ENCODE measurements around the gene KLF18. TPM values are rescaled to one million over a fixed set of nuclear protein-coding genes. Genes with fewer than 3 reads are reported as not detected.

The KLF18 gene
- polyA plus RNA-seq, 3 donors from 2014 or later, result not detected

DNA sequence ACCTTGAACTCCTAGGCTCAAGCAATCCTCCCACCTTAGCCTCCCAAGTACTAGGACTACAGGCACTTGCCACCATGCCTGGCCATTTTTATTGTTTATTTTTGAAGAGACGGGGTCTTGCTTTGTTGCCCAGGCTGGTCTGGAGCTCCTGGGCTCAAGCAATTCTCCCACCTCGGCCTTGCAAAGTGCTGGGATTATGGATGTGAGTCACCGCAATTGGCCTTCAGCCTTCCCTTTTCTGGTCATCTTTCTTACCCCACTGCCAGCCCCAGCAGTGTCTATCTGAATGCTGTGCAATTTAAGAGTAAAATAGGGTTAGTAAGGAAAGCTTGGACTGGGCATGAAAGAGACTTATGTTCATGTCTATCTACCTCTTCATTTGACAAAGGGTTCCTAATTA is 28.9 kb downstream of the KLF18 start:
- DNase-seq, result no peak
- Mint-ChIP-seq H3K36me3 (no peaks in the 10 kb centered on the region), H3K4me1 (no peaks in the 10 kb centered on the region), H3K27ac (no peak overlapping the region), H3K4me3 (no peak overlapping the region), H3K9me3 (no peaks in the 10 kb centered on the region), H3K27me3 (ENCODE audit: low read depth in 3 of 3) (peaks cover 2 to 10% (median 5%) of the 10 kb centered on the region in 3 donors)

DNA sequence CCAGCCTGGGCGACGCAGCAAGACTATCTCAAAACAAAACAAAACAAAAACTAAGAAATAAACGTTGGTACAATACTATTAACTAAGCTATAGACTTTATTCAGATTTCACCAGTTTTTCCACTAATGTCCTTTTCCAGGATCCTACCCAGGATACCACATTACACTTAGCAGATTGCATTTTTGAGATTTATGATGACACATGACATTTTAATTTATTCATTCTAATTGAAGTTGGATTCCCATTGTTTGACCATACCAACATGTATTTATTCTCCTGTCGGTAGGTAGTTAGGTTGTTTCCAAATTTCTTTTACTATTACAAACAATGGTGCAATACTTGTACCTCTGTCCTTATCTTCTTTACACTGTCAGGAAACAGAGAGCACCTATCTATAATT is 29.6 kb downstream of the KLF18 start:
- Mint-ChIP-seq H3K9me3 (no peaks in the 10 kb centered on the region), H3K4me1 (no peaks in the 10 kb centered on the region), H3K4me3 (no peak overlapping the region), H3K36me3 (no peaks in the 10 kb centered on the region), H3K27ac (no peak overlapping the region), H3K27me3 (ENCODE audit: low read depth in 3 of 3) (peaks cover 3 to 10% (median 5%) of the 10 kb centered on the region in 3 donors)
- DNase-seq, result no peak

DNA sequence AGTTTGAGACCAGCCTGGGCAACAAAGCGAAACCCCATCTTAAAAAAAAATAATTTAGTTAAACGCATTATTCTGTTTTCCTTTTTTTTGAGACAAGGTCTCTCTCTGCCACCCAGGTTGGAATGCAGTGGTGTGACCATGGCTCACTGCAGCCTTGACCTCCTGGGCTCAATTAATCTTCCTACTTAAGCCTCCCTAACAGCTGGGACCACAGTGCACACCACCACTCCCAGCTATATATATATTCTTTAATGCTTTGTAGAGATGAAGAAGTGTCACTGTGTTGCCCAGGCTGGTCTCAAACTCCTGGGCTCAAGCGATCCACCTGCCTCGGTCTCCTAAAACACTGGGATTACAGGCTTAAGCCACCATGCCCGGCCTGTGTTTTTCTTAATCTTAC is 30.5 kb downstream of the KLF18 start:
- H3K36me3 Mint-ChIP-seq, result no peaks in the 10 kb centered on the region
- H3K27ac Mint-ChIP-seq, result no peak overlapping the region
- DNase-seq, result no peak
- H3K4me3 Mint-ChIP-seq, result no peak overlapping the region
- H3K27me3 Mint-ChIP-seq (ENCODE audit: low read depth in 3 of 3), result peaks cover 3 to 10% (median 7%) of the 10 kb centered on the region in 3 donors
- H3K9me3 Mint-ChIP-seq, result no peaks in the 10 kb centered on the region
- H3K4me1 Mint-ChIP-seq, result no peaks in the 10 kb centered on the region

DNA sequence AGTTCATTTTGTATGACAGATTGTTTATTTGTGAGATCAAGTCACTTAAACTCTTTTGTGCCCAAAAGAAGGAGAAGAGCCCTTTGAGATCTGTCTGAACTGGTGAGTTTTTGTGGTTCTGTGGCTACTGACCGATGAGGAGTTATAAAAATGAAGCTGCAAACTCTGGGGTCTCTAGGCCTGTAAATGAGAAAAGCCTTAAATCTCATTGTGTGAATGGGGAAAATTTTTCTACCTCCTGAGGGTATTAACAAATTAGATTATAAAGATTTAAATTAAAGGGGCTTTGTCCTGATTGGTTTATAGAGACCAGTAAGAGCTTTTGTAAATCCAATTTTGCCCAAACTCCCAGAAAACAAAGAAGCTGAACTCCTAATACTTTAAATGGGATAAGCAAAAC is 32.5 kb downstream of the KLF18 start:
- Mint-ChIP-seq H3K4me3 (no peak overlapping the region), H3K27me3 (ENCODE audit: low read depth in 3 of 3) (peaks cover 3 to 13% (median 9%) of the 10 kb centered on the region in 3 donors), H3K36me3 (no peaks in the 10 kb centered on the region), H3K4me1 (no peaks in the 10 kb centered on the region), H3K27ac (no peak overlapping the region), H3K9me3 (no peaks in the 10 kb centered on the region)
- no peak for DNase-seq

GRCh38 chr1:44108241-44108640 is 33.2 kb downstream of the KLF18 start:
- Mint-ChIP-seq H3K27ac (no peak overlapping the region), H3K4me1 (no peaks in the 10 kb centered on the region), H3K9me3 (no peaks in the 10 kb centered on the region), H3K36me3 (no peaks in the 10 kb centered on the region), H3K4me3 (no peak overlapping the region), H3K27me3 (ENCODE audit: low read depth in 3 of 3) (peaks cover 3 to 11% (median 8%) of the 10 kb centered on the region in 3 donors)
- no peak for DNase-seq

DNA sequence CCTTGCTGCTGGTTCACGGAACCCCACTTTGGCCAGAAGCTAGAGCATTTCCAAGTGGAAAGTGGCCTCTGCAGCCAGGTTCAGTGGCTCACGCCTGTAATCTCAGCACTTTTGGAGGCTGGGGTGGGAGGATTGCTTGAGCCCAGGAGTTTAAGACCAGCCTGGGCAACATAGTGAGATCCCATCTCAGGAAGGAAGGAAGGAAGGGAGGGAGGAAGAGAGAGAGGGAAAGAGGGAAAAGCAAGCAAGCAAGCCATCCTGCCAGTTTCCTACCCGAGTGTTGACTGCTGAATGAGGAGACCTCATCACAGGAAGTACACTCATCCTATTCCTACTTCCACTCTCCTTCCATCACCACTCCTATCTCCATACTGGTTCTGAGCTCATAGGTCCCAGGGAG is 35.6 kb downstream of the KLF18 start:
- Mint-ChIP-seq H3K4me1 (no peaks in the 10 kb centered on the region), H3K4me3 (no peak overlapping the region), H3K27me3 (ENCODE audit: low read depth in 3 of 3) (peaks cover 3 to 7% (median 6%) of the 10 kb centered on the region in 3 donors), H3K9me3 (no peaks in the 10 kb centered on the region), H3K36me3 (no peaks in the 10 kb centered on the region), H3K27ac (no peak overlapping the region)
- no peak for DNase-seq

DNA sequence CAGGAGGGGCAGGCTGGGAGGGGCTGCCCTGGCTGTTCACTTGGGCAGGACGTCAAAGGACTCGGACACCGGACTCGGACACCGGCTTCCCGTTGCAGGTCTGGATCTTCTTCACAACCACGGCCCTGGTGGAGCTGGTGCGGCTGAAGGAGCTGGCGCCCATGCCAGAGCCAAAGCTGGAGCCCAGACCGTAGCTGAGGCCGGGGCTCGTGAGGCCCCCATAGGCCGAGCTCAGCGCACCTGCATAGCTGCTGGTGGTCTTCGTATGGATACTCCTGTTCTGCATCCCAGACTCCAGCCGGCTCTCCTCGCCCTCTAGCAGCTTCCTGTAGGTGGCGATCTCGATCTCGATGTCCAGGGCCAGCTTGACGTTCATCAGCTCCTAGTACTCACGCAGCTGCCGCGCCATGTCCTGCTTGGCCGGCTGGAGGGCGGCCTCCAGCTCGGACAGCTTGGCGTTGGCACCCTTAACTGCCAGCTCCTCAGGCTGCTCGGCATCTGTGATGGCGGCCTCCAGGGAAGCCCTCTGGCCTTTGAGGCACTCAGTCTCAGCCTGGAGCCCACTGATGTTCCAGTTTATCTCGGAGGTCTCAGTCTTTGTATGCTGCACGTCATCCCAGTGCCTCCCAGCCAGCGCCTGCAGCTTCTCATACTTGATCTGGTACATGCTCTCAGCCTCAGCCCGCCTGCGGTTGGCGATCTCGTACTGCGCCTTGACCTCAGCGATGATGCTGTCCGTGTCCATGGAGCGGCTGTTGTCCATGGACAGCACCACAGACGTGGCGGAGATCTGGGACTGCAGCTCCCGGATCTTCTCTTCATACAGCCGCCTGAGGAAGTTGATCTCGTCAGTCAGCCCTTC is 37.9 kb downstream of the KLF18 start:
- no peaks in the 10 kb centered on the region for H3K36me3 Mint-ChIP-seq
- DNase-seq, result no peak
- H3K9me3 Mint-ChIP-seq, result no peaks in the 10 kb centered on the region
- no peaks in the 10 kb centered on the region for H3K4me1 Mint-ChIP-seq
- no peak overlapping the region for H3K4me3 Mint-ChIP-seq
- peaks cover 2 to 7% (median 7%) of the 10 kb centered on the region in 3 donors for H3K27me3 Mint-ChIP-seq (ENCODE audit: low read depth in 3 of 3)
- H3K27ac Mint-ChIP-seq, result no peak overlapping the region

DNA sequence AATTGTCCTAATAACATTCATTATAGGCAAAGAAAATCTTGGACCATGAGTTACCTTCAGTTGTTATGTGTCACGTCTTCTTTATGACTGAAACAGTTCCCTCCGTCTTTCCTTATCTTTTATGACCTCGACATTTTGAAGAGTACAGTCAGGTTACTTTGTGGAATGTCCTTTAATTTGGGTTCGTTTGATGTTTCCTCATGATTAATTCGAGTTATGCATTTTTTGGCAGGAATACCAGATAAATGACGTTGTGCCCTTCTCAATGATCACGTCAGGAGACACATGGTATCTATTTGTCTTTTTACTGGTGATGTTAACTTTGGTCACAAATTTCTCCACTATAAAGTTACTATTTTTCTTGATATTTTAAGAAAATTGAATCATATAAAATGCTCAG is 40.1 kb downstream of the KLF18 start:
- Mint-ChIP-seq H3K9me3 (no peaks in the 10 kb centered on the region), H3K36me3 (no peaks in the 10 kb centered on the region), H3K4me1 (no peaks in the 10 kb centered on the region), H3K27ac (no peak overlapping the region), H3K27me3 (ENCODE audit: low read depth in 3 of 3) (peaks cover 0 to 16% (median 9%) of the 10 kb centered on the region in 3 donors), H3K4me3 (no peak overlapping the region)
- no peak for DNase-seq

DNA sequence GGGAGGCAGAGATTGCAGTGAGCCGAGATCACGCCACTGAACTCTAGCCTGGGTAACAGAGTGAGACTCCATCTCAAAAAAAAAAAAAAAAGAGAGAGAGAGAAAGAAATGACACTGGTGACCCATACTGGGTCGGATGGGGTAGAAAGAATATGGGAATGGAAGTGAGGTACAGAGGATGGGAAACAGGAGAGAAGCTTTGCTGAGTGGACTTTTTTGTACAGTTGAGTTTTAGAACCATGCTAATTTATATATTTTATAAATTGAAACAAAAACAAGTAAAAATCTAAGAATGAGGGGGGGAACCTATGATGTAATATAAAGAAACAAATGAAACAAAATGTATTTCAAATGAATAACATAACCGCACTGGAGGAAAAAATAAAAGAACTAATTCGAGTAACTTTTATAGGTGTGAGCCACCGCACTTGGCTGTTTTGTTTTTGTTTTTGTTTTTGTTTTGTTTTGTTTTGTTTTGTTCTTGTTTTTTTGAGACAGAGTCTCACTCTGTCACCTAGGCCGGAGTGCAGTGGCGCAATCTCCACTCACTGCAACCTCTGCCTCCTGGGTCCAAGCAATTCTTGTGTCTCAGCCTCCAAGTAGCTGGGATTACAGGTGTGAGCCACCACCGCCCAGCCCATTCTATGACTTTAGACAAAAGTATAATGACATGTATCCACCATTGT is 41.1 kb downstream of the KLF18 start:
- Mint-ChIP-seq H3K36me3 (no peaks in the 10 kb centered on the region), H3K4me1 (no peaks in the 10 kb centered on the region), H3K27me3 (ENCODE audit: low read depth in 3 of 3) (peaks cover 0 to 16% (median 8%) of the 10 kb centered on the region in 3 donors), H3K27ac (no peak overlapping the region), H3K4me3 (no peak overlapping the region), H3K9me3 (no peaks in the 10 kb centered on the region)
- DNase-seq, result no peak

DNA sequence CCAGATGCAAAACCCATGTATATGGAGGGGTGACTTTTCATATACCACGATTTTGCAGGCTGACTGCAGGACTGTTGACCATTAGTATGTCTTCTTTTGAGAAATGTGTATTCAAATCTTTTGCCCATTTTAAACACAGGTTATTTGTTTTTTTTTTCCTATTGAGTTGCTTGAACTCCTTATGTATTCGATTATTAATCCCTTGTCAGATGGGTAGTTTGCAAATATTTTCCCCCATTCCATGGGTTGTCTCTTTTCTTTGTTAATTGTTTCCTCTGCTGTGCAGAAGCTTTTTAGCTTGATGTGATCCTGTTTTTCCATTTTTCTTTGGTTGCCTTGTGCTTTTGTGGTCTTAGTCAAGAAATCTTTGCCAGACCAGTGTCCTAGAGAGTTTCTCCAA is 47.4 kb downstream of the KLF18 start:
- Mint-ChIP-seq H3K27me3 (ENCODE audit: low read depth in 3 of 3) (peaks cover under 1 to 17% (median 7%) of the 10 kb centered on the region in 3 donors), H3K4me1 (no peaks in the 10 kb centered on the region), H3K9me3 (no peaks in the 10 kb centered on the region), H3K27ac (no peak overlapping the region), H3K4me3 (no peak overlapping the region), H3K36me3 (no peaks in the 10 kb centered on the region)
- no peak for DNase-seq

- Mint-ChIP-seq H3K36me3 (no peaks in the 10 kb centered on the region), H3K27ac (no peak overlapping the region), H3K4me1 (no peaks in the 10 kb centered on the region), H3K9me3 (no peaks in the 10 kb centered on the region), H3K27me3 (ENCODE audit: low read depth in 3 of 3) (peaks cover 3 to 8% (median 8%) of the 10 kb centered on the region in 3 donors), H3K4me3 (no peak overlapping the region)
- no peak for DNase-seq
Measured at GRCh38 chr1:44090429-44091252, 50.8 kb downstream of the KLF18 start.

GRCh38 chr1:44089371-44090048 is 51.9 kb downstream of the KLF18 start:
- H3K27ac Mint-ChIP-seq, result no peak overlapping the region
- H3K4me3 Mint-ChIP-seq, result no peak overlapping the region
- H3K27me3 Mint-ChIP-seq (ENCODE audit: low read depth in 3 of 3), result peaks cover 3 to 11% (median 8%) of the 10 kb centered on the region in 3 donors

More at GRCh38 chr1:44089371-44090048, 51.9 kb downstream of the KLF18 start:
- no peak for DNase-seq
- H3K4me1 Mint-ChIP-seq, result no peaks in the 10 kb centered on the region
- H3K36me3 Mint-ChIP-seq, result no peaks in the 10 kb centered on the region
- no peaks in the 10 kb centered on the region for H3K9me3 Mint-ChIP-seq

All from immature natural killer cell (primary cell).